ENCODE results near the gene HDAC1.
A peak's percentile ranks its signal among the peaks of the same experiment; 100 is the strongest.

Gene HDAC1

DNA sequence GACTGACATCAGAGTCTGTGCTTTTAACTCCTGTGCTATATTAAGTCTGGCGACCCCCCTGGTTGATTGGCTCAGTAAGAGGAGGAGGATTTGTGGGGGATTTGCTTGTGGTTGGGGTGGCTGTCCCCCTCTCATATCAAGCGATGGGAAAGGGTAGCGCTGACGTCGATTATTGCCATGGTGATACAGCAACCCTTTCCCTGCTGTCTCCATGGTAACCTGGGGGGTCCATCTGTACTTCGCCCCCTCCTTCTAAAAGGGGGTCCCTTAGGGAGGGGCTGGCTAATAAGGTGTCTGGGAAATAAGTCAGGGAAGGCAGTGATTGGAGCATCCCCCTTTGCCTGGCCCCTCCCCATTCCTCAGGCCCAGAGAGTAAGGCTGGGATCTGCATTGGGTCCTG, 65.7 kb downstream of the HDAC1 start:
- DNase-seq = no peak
- Mint-ChIP-seq H3K9me3 (no peaks in the 10 kb centered on the region), H3K27me3 (ENCODE audit: low read depth, poor library complexity) (peaks cover 21% of the 10 kb centered on the region), H3K27ac (no peak overlapping the region), H3K4me1 (peaks cover 43% of the 10 kb centered on the region), H3K36me3 (ENCODE audit: low read depth) (peaks cover 21% of the 10 kb centered on the region), H3K4me3 (no peak overlapping the region)
- TF ChIP-seq, protein P1, sequence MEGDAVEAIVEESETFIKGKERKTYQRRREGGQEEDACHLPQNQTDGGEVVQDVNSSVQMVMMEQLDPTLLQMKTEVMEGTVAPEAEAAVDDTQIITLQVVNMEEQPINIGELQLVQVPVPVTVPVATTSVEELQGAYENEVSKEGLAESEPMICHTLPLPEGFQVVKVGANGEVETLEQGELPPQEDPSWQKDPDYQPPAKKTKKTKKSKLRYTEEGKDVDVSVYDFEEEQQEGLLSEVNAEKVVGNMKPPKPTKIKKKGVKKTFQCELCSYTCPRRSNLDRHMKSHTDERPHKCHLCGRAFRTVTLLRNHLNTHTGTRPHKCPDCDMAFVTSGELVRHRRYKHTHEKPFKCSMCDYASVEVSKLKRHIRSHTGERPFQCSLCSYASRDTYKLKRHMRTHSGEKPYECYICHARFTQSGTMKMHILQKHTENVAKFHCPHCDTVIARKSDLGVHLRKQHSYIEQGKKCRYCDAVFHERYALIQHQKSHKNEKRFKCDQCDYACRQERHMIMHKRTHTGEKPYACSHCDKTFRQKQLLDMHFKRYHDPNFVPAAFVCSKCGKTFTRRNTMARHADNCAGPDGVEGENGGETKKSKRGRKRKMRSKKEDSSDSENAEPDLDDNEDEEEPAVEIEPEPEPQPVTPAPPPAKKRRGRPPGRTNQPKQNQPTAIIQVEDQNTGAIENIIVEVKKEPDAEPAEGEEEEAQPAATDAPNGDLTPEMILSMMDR (IDR thresholded peaks at IDR 0.05) = no peak

DNA sequence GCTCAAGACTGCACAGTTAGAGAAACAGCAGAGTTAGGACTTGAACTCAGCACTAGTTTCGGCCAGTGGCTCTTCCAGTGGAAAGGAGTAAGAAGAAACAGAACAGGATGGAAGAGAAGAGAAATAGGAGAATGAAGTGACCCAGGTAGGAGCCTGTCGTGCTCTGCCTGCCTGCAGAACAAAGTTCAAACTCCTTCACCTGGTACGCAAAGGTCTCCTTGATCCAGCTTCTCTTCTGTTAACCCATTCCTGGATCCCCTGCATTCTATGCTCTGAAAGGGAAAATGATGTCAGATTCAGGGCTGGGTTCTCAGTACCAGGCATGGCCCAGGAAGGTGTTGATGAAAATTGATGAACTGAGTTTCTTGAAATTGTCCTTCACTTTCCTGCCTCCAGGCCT, 66.6 kb downstream of the HDAC1 start:
- Mint-ChIP-seq H3K27me3 (ENCODE audit: low read depth, poor library complexity) (peaks cover 28% of the 10 kb centered on the region), H3K27ac (no peak overlapping the region), H3K36me3 (ENCODE audit: low read depth) (peaks cover 29% of the 10 kb centered on the region), H3K9me3 (no peaks in the 10 kb centered on the region), H3K4me1 (peaks cover 37% of the 10 kb centered on the region), H3K4me3 (no peak overlapping the region)
- no peak for DNase-seq
- TF ChIP-seq, protein P1 (IDR thresholded peaks at IDR 0.05) = no peak

DNA sequence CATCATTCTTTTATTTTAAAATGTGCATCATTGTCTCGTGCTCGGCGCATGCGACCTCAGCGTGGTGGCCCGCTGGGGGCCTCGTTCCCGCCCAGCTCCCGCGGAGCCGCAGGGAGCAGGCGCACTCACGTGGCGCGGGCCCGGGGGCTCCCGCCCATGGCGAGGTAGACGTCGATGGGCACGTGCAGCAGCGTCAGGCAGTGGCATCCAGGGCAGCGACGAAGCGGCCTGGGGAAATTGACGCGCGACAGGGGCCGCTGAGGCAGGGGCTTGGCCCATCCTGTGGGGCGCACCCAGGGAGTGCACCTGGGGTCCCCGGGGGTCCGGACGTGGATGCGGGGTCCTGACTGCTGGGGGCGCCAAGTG, 69.4 kb downstream of the HDAC1 start:
- Mint-ChIP-seq H3K4me1 (peaks cover 24% of the 10 kb centered on the region), H3K36me3 (ENCODE audit: low read depth) (peaks cover 50% of the 10 kb centered on the region), H3K27ac (no peak overlapping the region), H3K27me3 (ENCODE audit: low read depth, poor library complexity) (peaks cover 32% of the 10 kb centered on the region), H3K9me3 (no peaks in the 10 kb centered on the region), H3K4me3 (peak overlapping the region; percentile 76)
- DNase-seq = no peak
- TF ChIP-seq, protein P1 (IDR thresholded peaks at IDR 0.05) = no peak

DNA sequence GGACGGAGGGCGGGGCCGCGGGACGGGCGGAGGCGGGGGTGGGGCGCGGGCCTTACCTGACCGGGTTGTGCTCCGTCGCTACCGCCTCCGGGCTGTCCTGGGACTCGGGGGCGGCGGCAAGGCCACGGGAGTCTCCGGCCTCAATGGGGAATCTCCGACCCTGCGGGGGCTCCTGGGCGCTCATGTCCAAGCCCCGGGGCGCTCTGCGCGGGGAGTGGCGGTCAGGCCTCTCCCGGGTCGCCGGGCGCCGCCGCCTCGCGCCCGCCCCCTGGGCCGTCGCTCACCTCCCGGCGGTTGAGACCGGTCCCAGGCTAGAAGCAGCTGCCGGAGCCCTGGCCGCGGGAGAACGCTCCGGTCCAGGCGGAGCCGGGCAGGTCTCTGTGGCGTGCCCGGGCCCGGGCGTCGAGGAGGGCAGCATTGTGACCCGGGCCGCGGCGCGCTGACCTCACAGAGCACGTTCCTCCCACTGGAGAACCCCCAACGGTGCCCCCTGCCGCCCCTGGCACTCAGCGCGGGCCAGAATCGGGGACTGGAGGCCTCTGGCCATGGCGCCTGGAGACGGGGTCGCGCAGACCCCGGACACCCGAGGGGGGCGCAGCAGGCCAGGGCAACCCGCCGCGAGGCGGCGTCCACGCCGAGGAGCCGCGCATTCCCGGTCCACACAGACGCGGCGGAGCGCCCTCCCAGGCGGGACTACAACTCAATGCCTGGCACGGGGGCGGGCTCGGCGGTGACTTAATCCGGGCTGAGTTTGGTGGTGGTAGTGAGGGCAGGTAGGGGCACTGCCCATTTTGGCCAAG, 70.0 kb downstream of the HDAC1 start:
- peak overlapping the region; percentile 64 for H3K4me3 Mint-ChIP-seq
- H3K36me3 Mint-ChIP-seq (ENCODE audit: low read depth) = peaks cover 50% of the 10 kb centered on the region
- no peak overlapping the region for H3K27ac Mint-ChIP-seq
- peaks cover 32% of the 10 kb centered on the region for H3K27me3 Mint-ChIP-seq (ENCODE audit: low read depth, poor library complexity)
- TF ChIP-seq, protein P1 (IDR thresholded peaks at IDR 0.05) = peak; percentile 25
- H3K4me1 Mint-ChIP-seq = peaks cover 24% of the 10 kb centered on the region
- H3K9me3 Mint-ChIP-seq = no peaks in the 10 kb centered on the region
- peak; percentile 67 for DNase-seq

DNA sequence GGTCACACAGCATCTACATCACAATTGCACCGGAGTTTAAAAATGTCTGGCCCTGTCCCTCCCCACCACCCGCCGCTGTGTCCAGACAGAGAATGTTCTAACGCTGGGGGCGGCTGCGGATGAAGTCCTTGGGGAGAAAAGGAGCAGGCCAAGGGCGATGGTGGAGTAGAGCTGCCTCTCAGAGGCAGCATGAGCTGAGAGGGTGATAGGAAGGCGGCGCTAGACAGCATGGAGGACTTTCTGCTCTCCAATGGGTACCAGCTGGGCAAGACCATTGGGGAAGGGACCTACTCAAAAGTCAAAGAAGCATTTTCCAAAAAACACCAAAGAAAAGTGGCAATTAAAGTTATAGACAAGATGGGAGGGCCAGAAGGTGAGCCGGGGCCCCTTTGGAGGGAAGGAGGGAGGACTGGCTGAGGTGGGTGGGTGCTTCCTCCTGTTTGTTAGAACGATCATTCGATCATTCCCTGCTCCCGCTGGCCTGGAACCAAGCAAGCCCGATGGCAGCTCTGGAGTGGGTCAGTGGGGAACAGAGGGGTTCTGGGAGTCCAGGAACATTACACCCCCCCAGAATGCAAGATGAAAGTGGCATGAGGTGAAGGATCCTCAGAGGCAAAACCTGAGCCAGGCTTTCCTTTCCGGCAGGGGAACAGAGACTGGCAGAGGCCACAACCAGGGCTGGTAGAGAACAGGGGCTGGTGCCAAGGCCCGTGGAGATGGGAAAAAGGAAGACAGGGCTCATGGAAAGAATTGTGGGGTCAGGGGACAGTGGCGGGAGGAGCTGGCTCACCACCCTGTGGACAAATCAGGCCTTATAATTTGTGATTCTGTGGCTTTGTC, 70.8 kb downstream of the HDAC1 start, which contains the start of the genes FAM229A and TSSK3:
FAM229A (minus strand) TSS at position 12 of the 840 bp plus-strand sequence. CDS start 394 bp downstream, outside the sequence.
TSSK3 (plus strand) TSS at position 66 of the 840 bp plus-strand sequence; CDS start at position 229, 163 bp downstream.
- Mint-ChIP-seq H3K4me1 (peaks cover 24% of the 10 kb centered on the region), H3K9me3 (no peaks in the 10 kb centered on the region), H3K36me3 (ENCODE audit: low read depth) (peaks cover 55% of the 10 kb centered on the region), H3K4me3 (peak within 1 kb of the TSS; percentile 64), H3K27me3 (ENCODE audit: low read depth, poor library complexity) (peaks cover 32% of the 10 kb centered on the region), H3K27ac (no peak within 1 kb of the TSS)
- TF ChIP-seq, protein P1 (IDR thresholded peaks at IDR 0.05) = peak; percentile 7
- no peak for DNase-seq

All from nephron progenitor cell (in vitro differentiated cells).